ENCODE results near the gene MRPL14.

MRPL14 gene

GRCh38 chr6:44169154-44169553 lies 41.9 kb upstream of the MRPL14 start:
- DNase-seq (ENCODE audit: extremely low read depth, insufficient read length) = no peak
- H3K27me3 ChIP-seq (replicated peaks; ENCODE audit: control insufficient read depth, insufficient read depth, low read length) = no peaks in the 10 kb centered on the region
- no peaks in the 10 kb centered on the region for H3K36me3 ChIP-seq (ENCODE audit: control insufficient read depth, insufficient read depth, low read length)
- no peak for TF ChIP-seq CTCF (IDR thresholded peaks at IDR 0.05; ENCODE audit: insufficient read depth, low read length, poor library complexity, severe bottlenecking)
- no peak overlapping the region for H3K4me3 ChIP-seq (replicated peaks; ENCODE audit: low read depth, low read length)

- Histone ChIP-seq H3K36me3 (ENCODE audit: control insufficient read depth, insufficient read depth, low read length) (no peaks in the 10 kb centered on the region), H3K27me3 (replicated peaks; ENCODE audit: control insufficient read depth, insufficient read depth, low read length) (no peaks in the 10 kb centered on the region), H3K4me3 (replicated peaks; ENCODE audit: low read depth, low read length) (no peak overlapping the region)
- no peak for DNase-seq (ENCODE audit: extremely low read depth, insufficient read length)
- TF ChIP-seq CTCF (IDR thresholded peaks at IDR 0.05; ENCODE audit: insufficient read depth, low read length, poor library complexity, severe bottlenecking) = no peak
These were observed 40.3 kb upstream of the MRPL14 start for GRCh38 chr6:44167567-44167966.

- H3K4me3 ChIP-seq (replicated peaks; ENCODE audit: low read depth, low read length) = no peak overlapping the region
- H3K27me3 ChIP-seq (replicated peaks; ENCODE audit: control insufficient read depth, insufficient read depth, low read length) = no peaks in the 10 kb centered on the region
- H3K36me3 ChIP-seq (ENCODE audit: control insufficient read depth, insufficient read depth, low read length) = no peaks in the 10 kb centered on the region
- no peak for DNase-seq (ENCODE audit: extremely low read depth, insufficient read length)
- no peak for TF ChIP-seq CTCF (IDR thresholded peaks at IDR 0.05; ENCODE audit: insufficient read depth, low read length, poor library complexity, severe bottlenecking)
These were observed 39.4 kb upstream of the MRPL14 start for GRCh38 chr6:44166591-44167184.

- H3K27me3 ChIP-seq (replicated peaks; ENCODE audit: control insufficient read depth, insufficient read depth, low read length) = no peaks in the 10 kb centered on the region
- no peak overlapping the region for H3K4me3 ChIP-seq (replicated peaks; ENCODE audit: low read depth, low read length)
- no peak for TF ChIP-seq CTCF (IDR thresholded peaks at IDR 0.05; ENCODE audit: insufficient read depth, low read length, poor library complexity, severe bottlenecking)
- no peak for DNase-seq (ENCODE audit: extremely low read depth, insufficient read length)
- H3K36me3 ChIP-seq (ENCODE audit: control insufficient read depth, insufficient read depth, low read length) = no peaks in the 10 kb centered on the region
These were observed 38.9 kb upstream of the MRPL14 start for GRCh38 chr6:44166116-44166515.

GRCh38 chr6:44162876-44163625 lies 35.8 kb upstream of the MRPL14 start:
- no peak overlapping the region for H3K4me3 ChIP-seq (replicated peaks; ENCODE audit: low read depth, low read length)
- no peaks in the 10 kb centered on the region; the same call in 1 of the 2 replicates for H3K27me3 ChIP-seq (replicated peaks; ENCODE audit: control insufficient read depth, insufficient read depth, low read length)
- DNase-seq (ENCODE audit: extremely low read depth, insufficient read length) = no peak
- no peaks in the 10 kb centered on the region for H3K36me3 ChIP-seq (ENCODE audit: control insufficient read depth, insufficient read depth, low read length)
- no peak for TF ChIP-seq CTCF (IDR thresholded peaks at IDR 0.05; ENCODE audit: insufficient read depth, low read length, poor library complexity, severe bottlenecking)

All from GM06990 (cell line).